ENCODE results near the gene GJA8. TPM values are rescaled to one million over a fixed set of nuclear protein-coding genes. Genes with fewer than 3 reads are reported as not detected.
A peak's percentile ranks its signal among the peaks of the same experiment; 100 is the strongest.
"Not testable (repeated sequence)": the region's sequence is repeated elsewhere in the genome, so short reads cannot be mapped to it uniquely, and the experiment has no call there.

Gene GJA8
- polyA plus RNA-seq = not detected

DNA sequence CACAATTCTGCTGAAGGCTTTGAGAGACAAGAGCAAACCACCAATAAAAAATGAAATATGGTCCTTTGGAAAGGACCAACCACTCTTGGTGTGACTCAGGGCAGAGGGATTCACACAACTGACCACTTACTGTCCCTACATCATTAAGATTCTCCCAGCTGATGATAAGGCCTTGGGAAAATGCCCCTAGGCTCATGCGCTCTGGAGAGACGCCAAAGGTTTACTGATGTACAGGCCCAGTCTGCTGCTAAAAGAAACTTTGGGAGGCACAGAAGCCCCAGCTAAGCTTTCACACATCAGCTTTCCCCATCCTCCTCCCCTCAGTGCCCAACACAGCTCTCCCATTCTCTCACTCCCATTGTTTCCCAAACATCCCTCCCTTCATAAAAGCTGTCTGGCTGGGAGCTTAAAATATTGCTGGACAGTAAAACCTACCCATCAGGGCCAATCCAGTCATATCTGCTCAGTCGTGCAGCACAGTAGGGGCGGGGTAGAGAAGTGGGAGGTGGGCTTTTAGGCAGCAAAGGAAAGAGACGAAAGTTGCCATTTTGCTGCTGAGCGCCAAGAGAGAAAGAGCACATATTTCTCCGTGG, at the start of gene GJA8:
GJA8 (plus strand) TSS at position 543 of the 593 bp plus-strand sequence. CDS start 5,161 bp downstream, outside the sequence.
- DNase-seq = no peak
- no peaks in the 10 kb centered on the region for H3K4me1 Mint-ChIP-seq
- no peaks in the 10 kb centered on the region for H3K36me3 Mint-ChIP-seq
- peaks cover 2 to 3% (median 2%) of the 10 kb centered on the region in 3 donors for H3K27me3 Mint-ChIP-seq (ENCODE audit: low read depth in 3 of 3)
- no peaks in the 10 kb centered on the region for H3K9me3 Mint-ChIP-seq
- no peak within 1 kb of the TSS for H3K27ac Mint-ChIP-seq
- no peak within 1 kb of the TSS for H3K4me3 Mint-ChIP-seq

DNA sequence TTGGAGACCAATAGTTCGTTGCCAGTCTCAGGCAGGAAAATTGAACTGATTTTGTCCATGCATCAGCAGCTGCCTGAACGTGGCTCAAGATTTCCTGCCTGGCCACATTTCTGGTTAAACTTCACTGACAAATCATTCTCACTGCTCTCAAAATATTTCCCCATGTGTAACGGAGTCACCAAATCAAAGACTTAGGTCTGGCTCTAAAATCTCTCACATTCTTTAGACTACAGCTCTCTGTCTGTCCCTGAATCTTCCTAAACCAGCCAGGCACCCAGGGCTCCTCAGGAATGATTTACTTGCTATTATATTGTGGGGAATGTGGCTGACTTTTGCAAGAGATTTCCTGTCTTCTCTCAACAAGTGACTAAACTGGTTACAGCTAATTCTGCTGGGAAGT, 49.2 kb upstream of the GJA8 start:
- H3K4me1 Mint-ChIP-seq = no peaks in the 10 kb centered on the region
- no peak overlapping the region for H3K4me3 Mint-ChIP-seq
- peaks cover 12 to 16% (median 12%) of the 10 kb centered on the region in 3 donors for H3K27me3 Mint-ChIP-seq (ENCODE audit: low read depth in 3 of 3)
- H3K36me3 Mint-ChIP-seq = no peaks in the 10 kb centered on the region
- H3K9me3 Mint-ChIP-seq = peaks cover 0 to 3% (median 0%) of the 10 kb centered on the region in 6 donors
- H3K27ac Mint-ChIP-seq = no peak overlapping the region
- DNase-seq = no peak

DNA sequence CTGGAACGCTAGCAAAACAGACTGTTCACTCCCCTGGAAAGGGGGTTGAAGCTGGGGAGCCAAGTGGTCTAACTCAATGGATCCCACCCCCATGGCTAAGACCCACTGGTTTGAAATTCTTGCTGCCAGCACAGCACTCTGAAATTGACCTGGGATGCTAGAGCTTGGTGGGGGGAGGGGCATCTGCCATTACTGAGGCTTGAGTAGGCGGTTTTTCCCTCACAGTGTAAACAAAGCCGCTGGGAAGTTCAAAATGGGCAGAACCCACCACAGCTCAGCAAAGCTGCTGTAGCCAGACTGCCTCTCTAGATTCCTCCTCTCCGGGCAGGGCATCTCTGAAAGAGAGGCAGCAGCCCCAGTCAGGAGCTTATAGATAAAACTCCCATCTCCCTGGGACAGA, 47.6 kb upstream of the GJA8 start:
- H3K9me3 Mint-ChIP-seq, H3K4me1 Mint-ChIP-seq, DNase-seq, H3K36me3 Mint-ChIP-seq, H3K27ac Mint-ChIP-seq, H3K4me3 Mint-ChIP-seq: not testable (repeated sequence)
- peaks cover 14 to 17% (median 16%) of the 10 kb centered on the region in 3 donors for H3K27me3 Mint-ChIP-seq (ENCODE audit: low read depth in 3 of 3)

DNA sequence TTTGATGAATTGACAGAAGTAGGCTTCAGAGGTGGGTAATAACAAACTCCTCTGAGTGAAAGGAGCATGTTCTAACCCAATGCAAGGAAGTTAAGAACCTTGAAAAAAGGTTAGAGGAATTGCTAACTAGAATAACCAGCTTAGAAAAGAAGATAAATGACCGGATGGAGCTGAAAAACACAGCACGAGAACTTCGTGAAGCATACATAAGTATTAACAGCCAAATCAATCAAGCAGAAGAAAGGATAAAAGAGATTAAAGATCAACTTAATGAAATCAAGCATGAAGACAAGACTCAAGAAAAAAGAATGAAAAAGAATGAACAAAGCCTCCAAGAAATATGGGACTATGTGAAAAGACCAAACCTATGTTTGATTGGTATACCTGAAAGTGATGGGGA, 46.6 kb upstream of the GJA8 start:
- not testable (repeated sequence) for H3K36me3 Mint-ChIP-seq, DNase-seq, H3K4me1 Mint-ChIP-seq, H3K27ac Mint-ChIP-seq, H3K9me3 Mint-ChIP-seq, H3K4me3 Mint-ChIP-seq
- peaks cover 16 to 22% (median 17%) of the 10 kb centered on the region in 3 donors for H3K27me3 Mint-ChIP-seq (ENCODE audit: low read depth in 3 of 3)

DNA sequence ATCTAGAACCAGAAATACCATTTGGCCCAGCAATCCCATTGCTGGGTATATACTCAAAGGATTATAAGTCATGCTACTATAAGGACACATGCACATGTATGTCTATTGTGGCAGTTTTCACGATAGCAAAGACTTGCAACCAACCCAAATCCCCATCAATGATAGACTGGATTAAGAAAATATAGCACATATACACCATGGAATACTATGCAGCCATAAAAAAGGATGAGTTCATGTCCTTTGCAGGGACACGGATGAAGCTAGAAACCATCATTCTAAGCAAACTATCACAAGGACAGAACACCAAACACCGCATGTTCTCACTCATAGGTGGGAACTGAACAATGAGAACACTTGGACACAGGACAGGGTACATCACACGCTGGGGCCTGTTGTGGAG, 35.4 kb upstream of the GJA8 start:
- peaks cover 3 to 15% (median 4%) of the 10 kb centered on the region in 3 donors for H3K27me3 Mint-ChIP-seq (ENCODE audit: low read depth in 3 of 3)
- H3K27ac Mint-ChIP-seq, H3K9me3 Mint-ChIP-seq, H3K4me1 Mint-ChIP-seq, H3K4me3 Mint-ChIP-seq, H3K36me3 Mint-ChIP-seq, DNase-seq: not testable (repeated sequence)

DNA sequence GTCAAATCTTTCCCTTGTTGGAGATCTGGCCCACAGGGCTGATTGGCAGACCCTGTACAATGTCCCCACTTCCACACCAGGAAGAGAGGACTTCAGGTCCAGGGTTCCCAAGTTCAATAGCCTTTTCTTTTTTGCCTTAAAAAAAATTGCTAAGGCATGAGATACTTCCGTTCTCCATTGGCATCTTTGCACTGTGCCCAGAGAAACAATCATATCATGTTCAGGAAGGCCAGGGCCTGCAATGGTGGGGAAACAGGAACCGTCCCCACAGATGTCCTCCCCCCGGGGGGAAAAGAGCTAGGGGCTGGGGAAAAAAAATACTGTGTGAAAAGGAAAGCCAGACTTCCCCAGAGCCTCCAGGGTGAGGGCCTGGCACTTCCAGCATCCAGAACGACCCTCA, 24.6 kb upstream of the GJA8 start:
- DNase-seq = no peak
- H3K27ac Mint-ChIP-seq = no peak overlapping the region
- no peaks in the 10 kb centered on the region for H3K36me3 Mint-ChIP-seq
- H3K9me3 Mint-ChIP-seq = peaks cover 0 to 11% (median 4%) of the 10 kb centered on the region in 6 donors
- no peak overlapping the region for H3K4me3 Mint-ChIP-seq
- H3K27me3 Mint-ChIP-seq (ENCODE audit: low read depth in 3 of 3) = peaks cover 2 to 5% (median 4%) of the 10 kb centered on the region in 3 donors
- no peaks in the 10 kb centered on the region for H3K4me1 Mint-ChIP-seq

DNA sequence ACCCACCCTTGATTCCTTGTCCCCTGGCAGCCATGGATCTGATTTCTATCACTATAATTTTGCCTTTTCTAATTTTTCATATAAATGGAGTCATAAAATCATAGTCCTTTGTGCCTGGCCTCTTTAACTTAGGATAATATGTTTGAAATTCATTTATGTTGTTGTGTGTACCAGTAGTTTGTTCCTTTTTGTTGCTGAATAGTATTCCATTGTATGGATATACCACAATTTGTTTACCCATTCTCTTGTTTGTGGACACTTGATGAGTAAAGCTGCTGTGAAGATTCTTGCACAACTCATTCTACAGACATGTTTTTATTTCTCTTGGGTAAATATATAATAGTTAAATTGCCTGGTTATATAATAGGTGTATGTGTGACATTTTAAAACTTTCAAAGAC, 22.7 kb upstream of the GJA8 start:
- no peaks in the 10 kb centered on the region for H3K4me1 Mint-ChIP-seq

DNA sequence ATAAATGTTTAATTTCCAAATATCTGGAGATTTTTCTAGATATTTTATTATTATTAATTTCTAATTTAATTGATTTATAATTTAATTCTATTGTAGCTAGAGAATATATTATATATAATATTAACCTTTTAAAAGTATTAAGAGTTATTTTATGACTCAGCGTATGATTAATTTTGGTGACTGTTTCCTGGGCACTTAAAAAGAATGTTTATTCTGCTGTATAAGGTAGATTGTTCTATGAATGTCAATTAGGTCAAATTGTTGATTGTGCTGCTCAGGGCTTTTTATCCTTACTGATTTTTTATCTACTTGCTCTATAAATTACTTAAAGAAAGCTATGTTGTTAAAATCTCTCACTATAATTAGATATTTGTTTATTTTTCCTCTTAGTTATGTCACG, 20.1 kb upstream of the GJA8 start:
- H3K4me3 Mint-ChIP-seq = no peak overlapping the region
- peaks cover 2 to 4% (median 4%) of the 10 kb centered on the region in 3 donors for H3K27me3 Mint-ChIP-seq (ENCODE audit: low read depth in 3 of 3)
- H3K4me1 Mint-ChIP-seq = no peaks in the 10 kb centered on the region
- H3K36me3 Mint-ChIP-seq = no peaks in the 10 kb centered on the region
- DNase-seq = no peak
- peaks cover 0 to 11% (median 4%) of the 10 kb centered on the region in 6 donors for H3K9me3 Mint-ChIP-seq
- H3K27ac Mint-ChIP-seq = no peak overlapping the region

More for the DNA sequence above, 22.7 kb upstream of the GJA8 start:
- no peak for DNase-seq
- Mint-ChIP-seq H3K36me3 (no peaks in the 10 kb centered on the region), H3K4me3 (no peak overlapping the region), H3K9me3 (peaks cover 0 to 11% (median 4%) of the 10 kb centered on the region in 6 donors), H3K27ac (no peak overlapping the region), H3K27me3 (ENCODE audit: low read depth in 3 of 3) (peaks cover 2 to 5% (median 4%) of the 10 kb centered on the region in 3 donors)

DNA sequence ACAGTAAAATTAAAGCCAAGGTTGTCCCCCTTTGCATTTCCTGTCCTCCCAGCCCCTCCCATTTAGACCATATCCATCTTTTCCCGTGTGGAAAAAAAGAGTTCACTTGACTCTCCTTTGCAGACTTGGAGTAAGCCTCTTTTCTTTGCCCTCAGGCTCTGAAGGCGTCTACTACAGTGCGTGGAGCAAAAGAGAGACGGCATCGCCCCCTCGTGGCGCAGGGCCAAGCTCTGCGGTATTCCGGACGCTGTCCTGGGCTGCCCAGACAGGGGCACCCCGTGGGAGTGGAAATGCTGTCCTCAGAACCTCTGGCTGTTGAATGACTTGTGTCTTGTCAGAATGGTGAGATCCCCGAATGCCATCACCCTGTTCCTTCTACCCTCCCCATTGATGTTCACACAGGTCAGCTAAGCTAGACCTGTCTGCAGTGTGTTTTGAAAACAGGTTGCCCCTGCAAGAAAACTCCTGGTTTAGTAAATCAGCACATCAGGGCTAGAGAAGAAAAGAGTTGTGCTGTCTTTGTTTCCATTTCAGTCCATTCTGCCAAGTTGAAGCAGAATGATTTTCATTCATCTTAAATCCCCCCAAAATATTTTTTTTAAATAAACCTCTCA, 12.3 kb upstream of the GJA8 start:
- Mint-ChIP-seq H3K36me3 (no peaks in the 10 kb centered on the region), H3K4me3 (no peak overlapping the region), H3K27ac (no peak overlapping the region), H3K4me1 (no peaks in the 10 kb centered on the region), H3K9me3 (no peaks in the 10 kb centered on the region), H3K27me3 (ENCODE audit: low read depth in 3 of 3) (peaks cover 0 to 5% (median 0%) of the 10 kb centered on the region in 3 donors)
- DNase-seq = peak; percentile 9 to 33 (median 21)

DNA sequence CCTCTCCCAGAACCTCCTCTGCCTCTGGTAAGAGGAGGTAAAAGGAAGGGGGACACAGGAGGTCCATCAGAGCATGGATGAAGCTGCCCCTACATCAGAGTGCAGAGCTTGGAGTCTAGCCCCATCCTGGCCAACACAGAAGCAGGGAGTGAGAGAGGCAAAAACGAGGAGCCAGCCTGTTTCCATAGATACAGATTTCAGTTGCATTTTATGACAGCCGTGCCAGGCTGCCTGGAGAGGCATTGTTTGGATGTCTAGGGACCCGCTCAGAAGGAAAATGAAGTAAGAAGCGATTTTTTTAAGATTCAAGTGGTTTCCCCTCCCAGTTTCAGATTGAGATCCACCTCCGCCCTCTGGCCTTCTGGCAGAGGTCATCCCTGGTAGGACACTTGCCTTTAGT, 11.5 kb upstream of the GJA8 start:
- DNase-seq = no peak
- H3K4me1 Mint-ChIP-seq = no peaks in the 10 kb centered on the region
- peaks cover 0 to 5% (median 0%) of the 10 kb centered on the region in 3 donors for H3K27me3 Mint-ChIP-seq (ENCODE audit: low read depth in 3 of 3)
- no peak overlapping the region for H3K4me3 Mint-ChIP-seq
- H3K27ac Mint-ChIP-seq = no peak overlapping the region
- no peaks in the 10 kb centered on the region for H3K9me3 Mint-ChIP-seq
- H3K36me3 Mint-ChIP-seq = no peaks in the 10 kb centered on the region

DNA sequence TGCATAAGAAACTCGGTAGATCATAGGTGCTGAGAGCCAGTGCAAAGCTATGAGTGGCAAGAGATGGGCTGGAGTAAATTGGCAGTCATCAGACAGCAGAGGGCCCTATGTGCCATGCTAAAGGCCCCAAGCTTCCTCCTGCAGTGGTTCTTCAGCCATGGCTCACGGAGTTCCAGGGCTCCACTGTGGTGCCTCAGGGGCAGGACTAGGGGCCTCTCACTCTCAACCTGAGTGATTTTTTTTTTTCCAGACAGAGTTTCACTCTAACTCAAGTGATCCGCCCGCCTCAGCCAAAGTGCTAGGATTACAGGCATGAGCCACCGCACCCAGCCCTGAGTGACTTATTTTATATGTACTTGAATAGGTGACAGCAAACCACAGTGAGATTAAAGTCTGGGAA, 10.4 kb upstream of the GJA8 start:
- DNase-seq = no peak

DNA sequence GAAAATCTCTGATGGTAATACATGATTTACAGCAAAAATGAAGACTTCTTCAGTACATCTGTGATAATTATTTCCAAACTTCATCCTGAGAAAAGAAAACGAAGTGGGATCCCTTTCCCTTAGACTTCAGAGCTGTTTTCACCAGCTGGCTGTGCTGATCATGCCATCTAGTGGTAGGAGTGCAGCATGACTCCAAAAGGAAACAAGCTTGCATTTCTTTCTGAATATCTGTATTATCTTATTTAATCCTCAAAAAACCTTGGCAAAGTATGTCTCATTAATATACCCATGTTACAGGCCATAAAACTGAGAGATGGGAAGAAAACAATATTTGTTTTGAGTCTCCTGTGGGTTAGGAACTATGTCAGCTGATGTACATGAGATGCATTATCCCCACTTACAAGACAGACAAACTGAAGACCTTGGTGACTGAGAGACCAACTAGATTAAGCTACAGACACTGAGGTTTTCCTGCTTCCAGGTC, 9.8 kb upstream of the GJA8 start:
- Mint-ChIP-seq H3K27me3 (ENCODE audit: low read depth in 3 of 3) (peaks cover 0 to 5% (median 0%) of the 10 kb centered on the region in 3 donors), H3K36me3 (no peaks in the 10 kb centered on the region), H3K27ac (no peak overlapping the region)

More for the DNA sequence above, 10.4 kb upstream of the GJA8 start:
- no peak overlapping the region for H3K4me3 Mint-ChIP-seq
- H3K36me3 Mint-ChIP-seq = no peaks in the 10 kb centered on the region
- peaks cover 0 to 5% (median 0%) of the 10 kb centered on the region in 3 donors for H3K27me3 Mint-ChIP-seq (ENCODE audit: low read depth in 3 of 3)
- H3K9me3 Mint-ChIP-seq = no peaks in the 10 kb centered on the region
- no peak overlapping the region for H3K27ac Mint-ChIP-seq
- no peaks in the 10 kb centered on the region for H3K4me1 Mint-ChIP-seq

DNA sequence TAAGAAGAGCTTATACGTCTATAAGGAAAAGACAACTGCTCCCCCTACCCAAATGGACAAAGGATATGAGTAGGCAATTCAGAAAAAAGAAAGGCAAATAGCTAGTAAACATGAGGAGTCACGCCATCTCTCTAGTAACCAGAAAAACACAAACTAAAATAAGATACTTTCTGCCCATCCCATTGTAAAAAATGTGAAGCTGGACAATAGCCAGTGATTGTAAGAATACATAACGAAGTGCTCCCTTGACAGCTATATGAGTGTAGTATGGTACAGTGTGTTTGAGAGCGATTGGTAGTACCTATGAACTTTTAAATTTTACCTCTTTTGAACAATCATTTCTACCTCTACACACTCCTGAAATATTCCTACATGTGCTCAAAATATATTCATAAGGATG, 7.5 kb upstream of the GJA8 start:
- Mint-ChIP-seq H3K4me3 (no peak overlapping the region), H3K4me1 (no peaks in the 10 kb centered on the region), H3K27me3 (ENCODE audit: low read depth in 3 of 3) (peaks cover 0 to 8% (median 2%) of the 10 kb centered on the region in 3 donors), H3K9me3 (no peaks in the 10 kb centered on the region), H3K27ac (no peak overlapping the region), H3K36me3 (no peaks in the 10 kb centered on the region)
- DNase-seq = no peak

More for the DNA sequence above, 9.8 kb upstream of the GJA8 start:
- DNase-seq = peak; percentile 15 to 29 (median 28)
- Mint-ChIP-seq H3K9me3 (no peaks in the 10 kb centered on the region), H3K4me1 (no peaks in the 10 kb centered on the region), H3K4me3 (no peak overlapping the region)

DNA sequence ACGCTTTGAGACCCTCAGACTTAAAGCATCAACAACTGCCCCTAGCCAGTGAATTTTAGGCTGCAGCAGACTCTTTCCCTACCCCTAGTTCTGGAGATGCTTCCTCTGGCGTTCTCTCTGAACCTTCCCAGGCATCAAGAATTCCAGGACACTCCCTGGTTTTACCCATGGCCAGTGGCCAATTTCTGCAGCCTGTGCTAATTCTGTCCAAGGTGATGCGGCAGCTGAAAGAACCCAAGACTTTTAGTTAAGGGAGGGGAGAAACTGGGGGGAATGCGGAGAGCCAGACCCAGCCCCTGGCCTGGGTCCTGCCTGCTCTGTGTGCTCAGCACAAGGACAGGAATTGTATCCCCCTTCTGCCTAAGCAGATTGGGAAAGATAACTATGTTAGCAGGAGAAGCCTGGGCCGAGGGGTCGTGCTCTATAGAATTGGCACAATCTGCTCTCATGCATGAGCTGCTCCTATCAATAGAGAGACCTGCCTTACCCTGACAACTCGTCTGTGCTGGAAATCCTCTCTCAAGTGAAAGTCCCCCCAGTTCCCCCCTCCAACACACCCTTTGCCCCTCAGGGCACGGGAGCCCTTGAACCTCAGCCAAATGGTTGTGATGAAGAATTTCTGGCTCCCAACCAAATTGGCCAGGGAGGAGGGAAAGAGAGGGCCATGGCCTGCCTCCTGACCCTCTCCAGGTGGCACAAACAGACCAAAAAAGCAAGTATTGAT, 5.4 kb upstream of the GJA8 start:
- DNase-seq = no peak
- Mint-ChIP-seq H3K36me3 (no peaks in the 10 kb centered on the region), H3K4me3 (no peak overlapping the region)

More for the DNA sequence above, 5.4 kb upstream of the GJA8 start:
- Mint-ChIP-seq H3K27me3 (ENCODE audit: low read depth in 3 of 3) (peaks cover under 1 to 2% (median 2%) of the 10 kb centered on the region in 3 donors), H3K27ac (no peak overlapping the region), H3K4me1 (no peaks in the 10 kb centered on the region), H3K9me3 (no peaks in the 10 kb centered on the region)
